Dendritic cell treated with granulocyte-macrophage colony-stimulating factor and Interleukin-4, amounts not matched to agents 40 ng/mL and 50 ng/mL, for 4 days (primary cell): ENCODE data around the gene RAB24.

Source experiments
- H3K27ac Mint-ChIP-seq: one replicate; pipeline ENCODE4 v1.8.0; 2022; ENCODE audit warnings: mild to moderate bottlenecking, mixed read lengths
- H3K27me3 Mint-ChIP-seq: one replicate; pipeline ENCODE4 v1.8.0; 2022; ENCODE audit warnings: mild to moderate bottlenecking, mixed read lengths
- H3K36me3 Mint-ChIP-seq: one replicate; pipeline ENCODE4 v1.8.0; 2022; ENCODE audit warnings: low read depth, mixed read lengths
- H3K4me1 Mint-ChIP-seq: one replicate; pipeline ENCODE4 v1.8.0; 2022; ENCODE audit warnings: low read depth, mixed read lengths
- H3K4me3 Mint-ChIP-seq: one replicate; pipeline ENCODE4 v1.8.0; 2022; ENCODE audit warnings: mild to moderate bottlenecking, moderate library complexity, mixed read lengths
- H3K9me3 Mint-ChIP-seq: one replicate; pipeline ENCODE4 v1.8.0; 2022; ENCODE audit warnings: mixed read lengths
- intact Hi-C: fragments of 100-400 bp; cut with micrococcal nuclease; formaldehyde crosslinking; loops from one replicate; pipeline ENCODE4 v1.15.0; 2022

Gene RAB24

GRCh38 chr5:177336603-177337494 is 33.3 kb upstream of the RAB24 start:
- Mint-ChIP-seq H3K9me3 (no peaks in the 10 kb centered on the region), H3K27ac (no peak overlapping the region), H3K4me1 (peaks cover 34% of the 10 kb centered on the region), H3K36me3 (peaks cover 95% of the 10 kb centered on the region), H3K27me3 (no peaks in the 10 kb centered on the region), H3K4me3 (no peak overlapping the region)
- intact Hi-C loops: no loop called here

GRCh38 chr5:177336112-177336511 is 32.6 kb upstream of the RAB24 start:
- no peaks in the 10 kb centered on the region for H3K9me3 Mint-ChIP-seq
- H3K4me3 Mint-ChIP-seq: no peak overlapping the region
- intact Hi-C loops: no loop called here
- H3K36me3 Mint-ChIP-seq: peaks cover 95% of the 10 kb centered on the region
- no peaks in the 10 kb centered on the region for H3K27me3 Mint-ChIP-seq
- peaks cover 32% of the 10 kb centered on the region for H3K4me1 Mint-ChIP-seq
- no peak overlapping the region for H3K27ac Mint-ChIP-seq

GRCh38 chr5:177335701-177336065 is 32.2 kb upstream of the RAB24 start:
- Mint-ChIP-seq H3K27me3 (no peaks in the 10 kb centered on the region), H3K9me3 (no peaks in the 10 kb centered on the region), H3K36me3 (peaks cover 96% of the 10 kb centered on the region), H3K4me3 (no peak overlapping the region), H3K27ac (no peak overlapping the region), H3K4me1 (peaks cover 32% of the 10 kb centered on the region)
- intact Hi-C loops: no loop called here

GRCh38 chr5:177334781-177335700 is 31.5 kb upstream of the RAB24 start:
- Mint-ChIP-seq H3K9me3 (no peaks in the 10 kb centered on the region), H3K4me3 (no peak overlapping the region), H3K4me1 (peaks cover 32% of the 10 kb centered on the region), H3K36me3 (peaks cover 100% of the 10 kb centered on the region), H3K27ac (no peak overlapping the region), H3K27me3 (no peaks in the 10 kb centered on the region)
- intact Hi-C loops: no loop called here

- Mint-ChIP-seq H3K4me1 (peaks cover 32% of the 10 kb centered on the region), H3K27ac (no peak overlapping the region), H3K9me3 (no peaks in the 10 kb centered on the region), H3K27me3 (no peaks in the 10 kb centered on the region), H3K4me3 (no peak overlapping the region), H3K36me3 (peaks cover 100% of the 10 kb centered on the region)
- intact Hi-C loops: no loop called here
Measured at GRCh38 chr5:177334155-177334551, 30.6 kb upstream of the RAB24 start.

- no peak overlapping the region for H3K27ac Mint-ChIP-seq
- no peaks in the 10 kb centered on the region for H3K27me3 Mint-ChIP-seq
- H3K4me3 Mint-ChIP-seq: no peak overlapping the region
- intact Hi-C loops: no loop called here
- peaks cover 32% of the 10 kb centered on the region for H3K4me1 Mint-ChIP-seq
- H3K9me3 Mint-ChIP-seq: no peaks in the 10 kb centered on the region
- peaks cover 100% of the 10 kb centered on the region for H3K36me3 Mint-ChIP-seq
Measured at GRCh38 chr5:177333420-177334154, 30.1 kb upstream of the RAB24 start.

- Mint-ChIP-seq H3K9me3 (no peaks in the 10 kb centered on the region), H3K4me1 (peaks cover 34% of the 10 kb centered on the region), H3K4me3 (no peak overlapping the region), H3K27ac (no peak overlapping the region), H3K27me3 (no peaks in the 10 kb centered on the region), H3K36me3 (peaks cover 100% of the 10 kb centered on the region)
- intact Hi-C loops: no loop called here
Measured at GRCh38 chr5:177332896-177333260, 29.4 kb upstream of the RAB24 start.

- intact Hi-C loops: no loop called here
- Mint-ChIP-seq H3K27ac (no peak overlapping the region), H3K4me1 (peaks cover 39% of the 10 kb centered on the region), H3K4me3 (no peak overlapping the region), H3K36me3 (peaks cover 100% of the 10 kb centered on the region), H3K9me3 (no peaks in the 10 kb centered on the region), H3K27me3 (no peaks in the 10 kb centered on the region)
Measured at GRCh38 chr5:177332031-177332895, 28.7 kb upstream of the RAB24 start.

GRCh38 chr5:177330991-177331842 is 27.7 kb upstream of the RAB24 start:
- Mint-ChIP-seq H3K4me3 (no peak overlapping the region), H3K9me3 (no peaks in the 10 kb centered on the region), H3K27ac (no peak overlapping the region), H3K36me3 (peaks cover 100% of the 10 kb centered on the region), H3K4me1 (peaks cover 34% of the 10 kb centered on the region), H3K27me3 (no peaks in the 10 kb centered on the region)
- intact Hi-C loops: no loop called here

GRCh38 chr5:177329883-177330282 is 26.4 kb upstream of the RAB24 start:
- H3K4me3 Mint-ChIP-seq: no peak overlapping the region
- no peak overlapping the region for H3K27ac Mint-ChIP-seq
- intact Hi-C loops: no loop called here
- H3K4me1 Mint-ChIP-seq: peaks cover 30% of the 10 kb centered on the region
- H3K27me3 Mint-ChIP-seq: no peaks in the 10 kb centered on the region
- peaks cover 99% of the 10 kb centered on the region for H3K36me3 Mint-ChIP-seq
- H3K9me3 Mint-ChIP-seq: no peaks in the 10 kb centered on the region

GRCh38 chr5:177328545-177329231 is 25.2 kb upstream of the RAB24 start:
- intact Hi-C loops: no loop called here
- H3K9me3 Mint-ChIP-seq: no peaks in the 10 kb centered on the region
- H3K27me3 Mint-ChIP-seq: no peaks in the 10 kb centered on the region
- no peak overlapping the region for H3K4me3 Mint-ChIP-seq
- peaks cover 94% of the 10 kb centered on the region for H3K36me3 Mint-ChIP-seq
- H3K27ac Mint-ChIP-seq: no peak overlapping the region
- peaks cover 33% of the 10 kb centered on the region for H3K4me1 Mint-ChIP-seq
